Endodermal cell (in vitro differentiated cells): ENCODE measurements around the gene RXFP4. TPM values are rescaled to one million over a fixed set of nuclear protein-coding genes. Genes with fewer than 3 reads are reported as not detected.
A peak's percentile ranks its signal among the peaks of the same experiment; 100 is the strongest.
"Not testable (repeated sequence)": the region's sequence is repeated elsewhere in the genome, so short reads cannot be mapped to it uniquely, and the experiment has no call there.

Source experiments
- DNase-seq: peaks from one replicate; pipeline ENCODE4 v3.0.0-alpha.2; 2017
- H3K27ac ChIP-seq: 2 replicates; pipeline ENCODE4 v1.5.1; 2013; ENCODE audit warnings: mild to moderate bottlenecking, low read depth, low read length, moderate library complexity
- H3K27me3 ChIP-seq: 2 replicates; pipeline ENCODE4 v1.6.1; 2013; ENCODE audit warnings: mild to moderate bottlenecking, low read length, moderate library complexity; ENCODE audit not compliant: insufficient read depth, control insufficient read depth, poor library complexity, severe bottlenecking
- H3K36me3 ChIP-seq: 2 replicates; pipeline ENCODE4 v1.7.0; 2013; ENCODE audit warnings: mild to moderate bottlenecking, low read length, moderate library complexity; ENCODE audit not compliant: control insufficient read depth, insufficient read depth
- H3K4me1 ChIP-seq: one replicate; pipeline ENCODE4 v1.7.0; 2013; ENCODE audit warnings: low read length; ENCODE audit not compliant: control insufficient read depth, insufficient read depth
- H3K4me3 ChIP-seq: 2 replicates; pipeline ENCODE4 v1.5.1; 2013; ENCODE audit warnings: mild to moderate bottlenecking, low read length, moderate library complexity
- H3K9ac ChIP-seq: 2 replicates; pipeline ENCODE4 v1.6.1; 2013; ENCODE audit warnings: mild to moderate bottlenecking, low read length, moderate library complexity; ENCODE audit not compliant: poor library complexity, severe bottlenecking; ENCODE audit errors: extremely low read depth
- H3K9me3 ChIP-seq: 2 replicates; pipeline ENCODE4 v1.6.1; 2013; ENCODE audit warnings: mild to moderate bottlenecking, low read length, moderate library complexity; ENCODE audit not compliant: control insufficient read depth
- H3K27ac Mint-ChIP-seq: 2 replicates; pipeline ENCODE4 v1.8.0; 2020; ENCODE audit warnings: mixed read lengths
- H3K27me3 Mint-ChIP-seq: 2 replicates; pipeline ENCODE4 v1.8.0; 2021; ENCODE audit warnings: mild to moderate bottlenecking, mixed read lengths; ENCODE audit not compliant: insufficient read depth
- H3K36me3 Mint-ChIP-seq: 2 replicates; pipeline ENCODE4 v1.8.0; 2020; ENCODE audit warnings: low read depth, mixed read lengths
- H3K4me1 Mint-ChIP-seq: 2 replicates; pipeline ENCODE4 v1.8.0; 2020; ENCODE audit warnings: mixed read lengths
- H3K4me3 Mint-ChIP-seq: 2 replicates; pipeline ENCODE4 v1.8.0; 2020; ENCODE audit warnings: mild to moderate bottlenecking, moderate library complexity, mixed read lengths
- H3K9me3 Mint-ChIP-seq: 2 replicates; pipeline ENCODE4 v1.8.0; 2020; ENCODE audit warnings: mild to moderate bottlenecking, mixed read lengths
- WGBS, 2 experiments: methylation state at CpG; one replicate each; pipeline versions ENCODE4 v1.1.5 to v1.1.7; 2013; ENCODE audit warnings: missing lambda C conversion rate in 2 of 2, mixed read lengths in 1 of 2; ENCODE audit not compliant: insufficient coverage in 1 of 2, insufficient read length in 1 of 2; 5-methylcytosine and 5-hydroxymethylcytosine counted together
- total RNA-seq, 2 donors: library from RNA; stranded (reverse); fragmentation: NEBNext Ultra II Directional in 1 of 2; extraction: Animal tissue kit (Norgen Biotek cat#: 25700) in 1 of 2; gene quantifications; 2 replicates in 1 of 2; 3 replicates in 1 of 2; pipeline ENCODE4 v1.2.1, GENCODE V29; 2021
- TF ChIP-seq, protein P1 (sequence below): fragments of 200-600 bp; sonication (generic); conservative IDR thresholded peaks from 2 replicates; pipeline ENCODE4 v1.5.0; 2021; ENCODE audit warnings: antibody characterized with exemption, mild to moderate bottlenecking

Gene RXFP4
- total RNA-seq, 2 donors from 2014 or later, result not detected

DNA sequence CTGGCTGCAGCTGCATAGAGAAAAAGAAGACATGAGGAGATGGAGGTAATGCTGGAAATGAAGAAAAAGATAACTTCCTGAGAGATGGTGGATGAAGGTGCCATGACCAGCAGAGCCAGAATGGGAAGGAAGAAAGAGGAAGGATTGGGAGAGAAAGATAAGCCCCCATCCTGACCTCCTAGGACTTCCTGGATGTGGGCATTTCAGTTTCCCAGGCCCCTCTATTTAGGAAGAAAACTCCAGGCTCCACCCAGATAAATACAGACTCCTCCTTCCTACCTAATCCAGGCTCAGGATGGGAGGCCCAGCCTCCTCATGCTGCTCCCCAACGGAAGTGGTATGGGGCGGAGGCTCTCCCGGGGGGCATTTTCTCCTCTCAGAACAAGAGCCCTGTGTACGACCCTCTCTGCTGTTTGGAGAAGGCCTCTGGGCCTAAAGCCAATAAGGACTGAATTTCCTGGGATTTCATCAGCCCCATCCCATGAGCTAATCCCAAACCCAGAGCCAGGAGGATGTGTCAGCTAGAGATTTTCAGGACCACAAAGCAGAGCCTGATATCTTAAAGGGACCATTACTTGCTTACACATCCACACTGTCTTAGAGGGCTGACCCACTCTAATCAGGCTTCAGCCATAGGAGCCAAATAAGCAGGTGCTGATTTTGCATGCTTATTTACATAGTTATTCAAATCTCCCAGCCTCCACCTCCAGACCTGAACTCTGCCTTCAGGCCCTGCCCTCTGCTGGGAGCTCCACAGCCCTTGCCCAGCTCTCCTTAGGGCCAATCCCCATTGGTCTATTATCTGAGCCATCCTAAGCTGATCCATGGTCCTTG lies 42.0 kb downstream of the RXFP4 start:
- Mint-ChIP-seq H3K4me3 (no peak overlapping the region), H3K36me3 (no peaks in the 10 kb centered on the region), H3K9me3 (peaks cover 9% of the 10 kb centered on the region), H3K4me1 (peaks cover 35% of the 10 kb centered on the region), H3K27ac (no peak overlapping the region), H3K27me3 (peaks cover 4% of the 10 kb centered on the region)
- Histone ChIP-seq H3K36me3 (no peaks in the 10 kb centered on the region), H3K27me3 (no peaks in the 10 kb centered on the region), H3K4me3 (no peak overlapping the region), H3K27ac (peak overlapping the region; percentile 32), H3K9ac (no peak overlapping the region), H3K9me3 (no peaks in the 10 kb centered on the region), H3K4me1 (peaks cover 11% of the 10 kb centered on the region)
- peak; percentile 71 for DNase-seq
- TF ChIP-seq, protein P1, sequence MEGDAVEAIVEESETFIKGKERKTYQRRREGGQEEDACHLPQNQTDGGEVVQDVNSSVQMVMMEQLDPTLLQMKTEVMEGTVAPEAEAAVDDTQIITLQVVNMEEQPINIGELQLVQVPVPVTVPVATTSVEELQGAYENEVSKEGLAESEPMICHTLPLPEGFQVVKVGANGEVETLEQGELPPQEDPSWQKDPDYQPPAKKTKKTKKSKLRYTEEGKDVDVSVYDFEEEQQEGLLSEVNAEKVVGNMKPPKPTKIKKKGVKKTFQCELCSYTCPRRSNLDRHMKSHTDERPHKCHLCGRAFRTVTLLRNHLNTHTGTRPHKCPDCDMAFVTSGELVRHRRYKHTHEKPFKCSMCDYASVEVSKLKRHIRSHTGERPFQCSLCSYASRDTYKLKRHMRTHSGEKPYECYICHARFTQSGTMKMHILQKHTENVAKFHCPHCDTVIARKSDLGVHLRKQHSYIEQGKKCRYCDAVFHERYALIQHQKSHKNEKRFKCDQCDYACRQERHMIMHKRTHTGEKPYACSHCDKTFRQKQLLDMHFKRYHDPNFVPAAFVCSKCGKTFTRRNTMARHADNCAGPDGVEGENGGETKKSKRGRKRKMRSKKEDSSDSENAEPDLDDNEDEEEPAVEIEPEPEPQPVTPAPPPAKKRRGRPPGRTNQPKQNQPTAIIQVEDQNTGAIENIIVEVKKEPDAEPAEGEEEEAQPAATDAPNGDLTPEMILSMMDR, result peak; percentile 31
- WGBS, 2 experiments, result 76 to 78% methylated on average over 2 to 4 of the region's 4 CpGs

DNA sequence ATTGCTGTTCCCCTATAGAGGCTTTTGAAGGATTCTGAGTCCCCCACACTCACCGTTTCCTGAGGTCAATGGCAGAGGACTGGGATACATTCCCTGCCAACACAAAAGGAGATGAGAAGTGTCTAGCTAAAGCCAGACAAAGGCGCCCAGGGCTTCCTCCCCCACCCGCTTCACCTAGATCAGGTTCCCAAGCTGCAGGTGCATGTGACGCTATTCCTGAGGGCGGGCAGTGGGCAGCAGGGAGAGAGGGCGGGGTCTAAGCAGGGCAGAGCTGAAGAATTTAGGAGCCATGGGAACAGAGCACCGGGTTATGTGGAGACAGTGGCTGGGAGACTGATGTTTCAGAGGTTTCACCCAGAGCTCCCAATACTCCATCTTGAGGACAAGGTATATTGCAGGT lies 42.9 kb downstream of the RXFP4 start:
- no peak overlapping the region for H3K4me3 ChIP-seq
- Mint-ChIP-seq H3K27me3 (peaks cover 4% of the 10 kb centered on the region), H3K4me1 (peaks cover 29% of the 10 kb centered on the region), H3K27ac (no peak overlapping the region), H3K9me3 (peaks cover 9% of the 10 kb centered on the region), H3K36me3 (no peaks in the 10 kb centered on the region), H3K4me3 (no peak overlapping the region)
- peaks cover 8% of the 10 kb centered on the region for H3K4me1 ChIP-seq
- H3K9me3 ChIP-seq, result no peaks in the 10 kb centered on the region
- TF ChIP-seq, protein P1, result no peak
- no peaks in the 10 kb centered on the region for H3K27me3 ChIP-seq
- H3K36me3 ChIP-seq, result no peaks in the 10 kb centered on the region
- peak; percentile 88 for DNase-seq
- H3K9ac ChIP-seq, result no peak overlapping the region
- H3K27ac ChIP-seq, result no peak overlapping the region
- 70 to 84% methylated on average over 5 to 7 of the region's 7 CpGs for WGBS, 2 experiments

- not testable (repeated sequence) for H3K9me3 ChIP-seq, H3K36me3 ChIP-seq, H3K27ac Mint-ChIP-seq, H3K27ac ChIP-seq, H3K4me3 ChIP-seq, H3K9ac ChIP-seq, H3K4me3 Mint-ChIP-seq, H3K36me3 Mint-ChIP-seq, H3K27me3 ChIP-seq, DNase-seq, H3K27me3 Mint-ChIP-seq, H3K4me1 ChIP-seq, H3K9me3 Mint-ChIP-seq
- peaks cover 23% of the 10 kb centered on the region for H3K4me1 Mint-ChIP-seq
- 93 to 96% methylated on average over 9 to 11 of the region's 11 CpGs for whole genome bisulfite sequencing, 2 experiments
Measured at GRCh38 chr1:155984903-155985645, 43.6 kb downstream of the RXFP4 start.
